22Rv1 (cell line): ENCODE results near the gene TOE1.

Experiments used
- ZFX ChIP-seq: fragments of 450-650 bp; IDR thresholded peaks from 2 replicates; pipeline ENCODE4 v1.6.1; 2017; ENCODE audit warnings: antibody characterized with exemption, borderline replicate concordance
- TF ChIP-seq, protein P1 (sequence below): fragments of 450-650 bp; IDR thresholded peaks from 2 replicates; pipeline ENCODE4 v1.5.1; 2017; ENCODE audit warnings: mild to moderate bottlenecking

DNA sequence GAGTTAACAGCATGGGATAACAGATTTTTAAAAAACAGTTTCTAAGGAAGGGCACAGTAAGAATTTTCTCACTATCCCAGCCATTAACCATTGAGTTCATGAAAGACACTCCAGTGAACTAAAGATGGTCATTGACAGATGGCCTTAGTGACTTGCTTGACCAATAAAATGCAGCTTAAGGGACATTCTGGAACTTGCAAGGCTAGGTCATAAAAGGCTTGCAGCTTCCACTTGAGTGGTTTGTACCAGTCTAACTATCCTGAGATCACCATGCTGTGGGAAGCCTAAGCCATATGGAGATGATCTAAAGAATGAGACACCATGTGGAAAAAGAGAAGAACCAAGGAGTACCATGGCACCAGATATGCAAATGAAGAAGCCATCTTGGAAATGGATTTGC is 38.2 kb downstream of the TOE1 start:
- TF ChIP-seq, protein P1, sequence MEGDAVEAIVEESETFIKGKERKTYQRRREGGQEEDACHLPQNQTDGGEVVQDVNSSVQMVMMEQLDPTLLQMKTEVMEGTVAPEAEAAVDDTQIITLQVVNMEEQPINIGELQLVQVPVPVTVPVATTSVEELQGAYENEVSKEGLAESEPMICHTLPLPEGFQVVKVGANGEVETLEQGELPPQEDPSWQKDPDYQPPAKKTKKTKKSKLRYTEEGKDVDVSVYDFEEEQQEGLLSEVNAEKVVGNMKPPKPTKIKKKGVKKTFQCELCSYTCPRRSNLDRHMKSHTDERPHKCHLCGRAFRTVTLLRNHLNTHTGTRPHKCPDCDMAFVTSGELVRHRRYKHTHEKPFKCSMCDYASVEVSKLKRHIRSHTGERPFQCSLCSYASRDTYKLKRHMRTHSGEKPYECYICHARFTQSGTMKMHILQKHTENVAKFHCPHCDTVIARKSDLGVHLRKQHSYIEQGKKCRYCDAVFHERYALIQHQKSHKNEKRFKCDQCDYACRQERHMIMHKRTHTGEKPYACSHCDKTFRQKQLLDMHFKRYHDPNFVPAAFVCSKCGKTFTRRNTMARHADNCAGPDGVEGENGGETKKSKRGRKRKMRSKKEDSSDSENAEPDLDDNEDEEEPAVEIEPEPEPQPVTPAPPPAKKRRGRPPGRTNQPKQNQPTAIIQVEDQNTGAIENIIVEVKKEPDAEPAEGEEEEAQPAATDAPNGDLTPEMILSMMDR: no peak
- TF ChIP-seq ZFX: no peak
